ENCODE data around the gene GNG3.
"Not testable (repeated sequence)": the region's sequence is repeated elsewhere in the genome, so short reads cannot be mapped to it uniquely, and the experiment has no call there.

GNG3 gene

GRCh38 chr11:62688491-62688890 lies 19.0 kb upstream of the GNG3 start:
- no peak for DNase-seq (ENCODE audit: extremely low read depth, low read depth)
- TF ChIP-seq CTCF (IDR thresholded peaks at IDR 0.05; ENCODE audit: low read depth, low read length) = no peak

- no peak for TF ChIP-seq CTCF (IDR thresholded peaks at IDR 0.05; ENCODE audit: low read depth, low read length)
- DNase-seq (ENCODE audit: extremely low read depth, low read depth) = peak; percentile 95
These were observed 17.9 kb upstream of the GNG3 start, which contains the start of gene LRRN4CL for GRCh38 chr11:62689421-62690183. Gene LRRN4CL, minus strand, starts transcription at chr11:62689530. Its CDS starts 1,022 bp downstream, at chr11:62688508.

- not testable (repeated sequence) for DNase-seq (ENCODE audit: extremely low read depth, low read depth)
These were observed 13.9 kb upstream of the GNG3 start for GRCh38 chr11:62693624-62694023.

GRCh38 chr11:62694455-62695167 lies 12.9 kb upstream of the GNG3 start:
- peak; percentile 69 for DNase-seq (ENCODE audit: extremely low read depth, low read depth)
- TF ChIP-seq CTCF (IDR thresholded peaks at IDR 0.05; ENCODE audit: low read depth, low read length) = peak; percentile 93

GRCh38 chr11:62702246-62702645 lies 5.2 kb upstream of the GNG3 start:
- no peak for TF ChIP-seq CTCF (IDR thresholded peaks at IDR 0.05; ENCODE audit: low read depth, low read length)
- no peak for DNase-seq (ENCODE audit: extremely low read depth, low read depth)

GRCh38 chr11:62703921-62704320 lies 3.6 kb upstream of the GNG3 start:
- DNase-seq (ENCODE audit: extremely low read depth, low read depth) = not testable (repeated sequence)

GRCh38 chr11:62705413-62705812 lies 2.1 kb upstream of the GNG3 start:
- DNase-seq (ENCODE audit: extremely low read depth, low read depth) = no peak
- TF ChIP-seq CTCF (IDR thresholded peaks at IDR 0.05; ENCODE audit: low read depth, low read length) = no peak

Data from AG09319 (cell line).